Muscle of arm (tissue), 12 donors: ENCODE results near the gene ZBP1. TPM values are rescaled to one million over a fixed set of nuclear protein-coding genes. Genes with fewer than 3 reads are reported as not detected.
A peak's percentile ranks its signal among the peaks of the same experiment; 100 is the strongest.

Experiments
- DNase-seq: peaks from one replicate; pipeline ENCODE4 v3.0.0-alpha.2; 2013
- polyA plus RNA-seq, 12 donors: library from polyadenylated mRNA; unstranded; fragments of 120-200 nt; gene quantifications; one replicate each; pipeline ENCODE4 v1.2.1, GENCODE V29; 2013; ENCODE audit not compliant: insufficient read length in 12 of 12

Gene ZBP1
- polyA plus RNA-seq, 12 donors = 0.12 to 0.25 (median 0.14) TPM; not detected in 9

GRCh38 chr20:57658833-57659516 lies 38.7 kb upstream of the ZBP1 start:
- no peak for DNase-seq

GRCh38 chr20:57658447-57658832 lies 38.2 kb upstream of the ZBP1 start:
- DNase-seq = no peak

GRCh38 chr20:57657535-57658446 lies 37.6 kb upstream of the ZBP1 start:
- DNase-seq = no peak

- DNase-seq = no peak
Observed at GRCh38 chr20:57656821-57657534, 36.8 kb upstream of the ZBP1 start.

GRCh38 chr20:57656252-57656820 lies 36.1 kb upstream of the ZBP1 start:
- no peak for DNase-seq

- no peak for DNase-seq
Observed at GRCh38 chr20:57655809-57656155, 35.6 kb upstream of the ZBP1 start.

GRCh38 chr20:57654998-57655808 lies 35.0 kb upstream of the ZBP1 start:
- DNase-seq = no peak

- peak; percentile 68 for DNase-seq
Observed at GRCh38 chr20:57654363-57654997, 34.3 kb upstream of the ZBP1 start.

GRCh38 chr20:57653910-57654309 lies 33.7 kb upstream of the ZBP1 start:
- no peak for DNase-seq

GRCh38 chr20:57653546-57653900 lies 33.3 kb upstream of the ZBP1 start:
- no peak for DNase-seq

- DNase-seq = no peak
Observed at GRCh38 chr20:57652606-57653545, 32.6 kb upstream of the ZBP1 start.

GRCh38 chr20:57651881-57652605 lies 31.8 kb upstream of the ZBP1 start:
- no peak for DNase-seq

GRCh38 chr20:57650756-57651483 lies 30.7 kb upstream of the ZBP1 start:
- DNase-seq = no peak

- DNase-seq = no peak
Observed at GRCh38 chr20:57650266-57650665, 30.0 kb upstream of the ZBP1 start.

GRCh38 chr20:57649617-57650015 lies 29.4 kb upstream of the ZBP1 start:
- no peak for DNase-seq

GRCh38 chr20:57648878-57649616 lies 28.8 kb upstream of the ZBP1 start:
- no peak for DNase-seq

GRCh38 chr20:57647933-57648785 lies 27.9 kb upstream of the ZBP1 start:
- DNase-seq = no peak
